Measurements from ENCODE around the gene WDR45. TPM values are rescaled to one million over a fixed set of nuclear protein-coding genes. Genes with fewer than 3 reads are reported as not detected.
A peak's percentile ranks its signal among the peaks of the same experiment; 100 is the strongest.

The WDR45 gene
- total and polyA plus RNA-seq, 2 of the 13 experiments (the other 11 are each of a cell fraction or from before 2014, with no cell fraction given), result 16.4 to 65.5 TPM

DNA sequence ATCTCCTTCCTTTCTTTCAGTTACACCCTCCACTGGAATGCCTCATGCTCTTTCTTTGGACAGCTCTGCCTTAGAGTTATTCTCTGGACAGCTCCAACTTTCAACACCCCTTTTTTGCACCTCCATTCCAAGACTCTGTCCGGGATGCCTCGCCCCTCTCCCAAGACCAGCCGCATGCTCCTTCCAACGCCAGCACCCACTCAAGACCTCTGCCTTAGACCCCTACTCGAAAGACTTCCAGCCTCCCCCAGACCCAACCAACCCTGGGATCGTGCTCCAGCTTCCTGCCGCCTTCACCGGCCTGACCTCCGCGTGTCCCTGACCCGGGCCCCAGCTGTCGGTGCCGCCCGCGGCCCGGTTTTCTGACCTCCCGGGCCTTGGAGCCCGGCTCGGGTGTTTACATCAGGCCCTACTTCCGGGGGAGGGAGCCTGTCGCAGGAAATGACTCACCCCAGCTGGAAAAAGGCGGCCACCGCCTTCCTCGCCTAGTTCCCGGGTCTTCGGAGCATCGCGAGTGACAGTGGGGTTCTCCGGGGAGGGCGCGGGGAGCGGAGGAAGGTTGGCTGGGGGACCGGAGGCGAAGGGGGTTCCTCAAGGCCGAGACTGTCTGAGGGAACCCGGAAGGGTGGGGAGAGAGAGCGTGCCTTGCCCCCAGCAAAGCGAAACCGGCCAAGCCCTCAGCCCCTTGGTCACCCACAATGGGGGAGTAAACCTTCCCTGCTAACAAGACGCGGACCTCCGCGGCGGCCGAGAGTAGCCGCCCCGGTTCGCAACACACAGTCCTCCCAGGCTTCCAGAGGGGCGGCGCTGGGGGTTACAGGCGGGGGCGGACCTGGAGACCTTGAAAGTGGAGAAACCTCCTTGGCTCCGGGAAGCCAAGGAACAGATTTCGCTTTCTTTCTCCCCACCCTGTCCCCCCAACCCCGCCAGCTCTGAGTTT is at the start of gene WDR45 (continued):
- TF ChIP-seq ATRX (CRISPR knock-in tag; IDR thresholded peaks at IDR 0.05; ENCODE audit: borderline replicate concordance) (no peak), IKZF1 (IDR thresholded peaks at IDR 0.05) (no peak), ZNF383 (CRISPR knock-in tag; IDR thresholded peaks at IDR 0.05; ENCODE audit: borderline replicate concordance) (no peak), NFE2L1 (CRISPR knock-in tag; IDR thresholded peaks at IDR 0.05; ENCODE audit: borderline replicate concordance) (no peak), SYNCRIP (IDR thresholded peaks at IDR 0.05; ENCODE audit: insufficient read depth, low read depth, low read length) (no peak), ZNF816 (CRISPR knock-in tag; IDR thresholded peaks at IDR 0.05; ENCODE audit: borderline replicate concordance) (0 out of 2 replicates have a peak, but pooled peaks have one; percentile 9), NFE2L2 (IDR thresholded peaks at IDR 0.05; ENCODE audit: low read length) (no peak), MIXL1 (CRISPR knock-in tag; IDR thresholded peaks at IDR 0.05) (0 out of 2 replicates have a peak, but pooled peaks have one; percentile 26), PHB2 (IDR thresholded peaks at IDR 0.05; ENCODE audit: partially characterized antibody) (no peak), JUNB (CRISPR knock-in tag; IDR thresholded peaks at IDR 0.05; ENCODE audit: borderline replicate concordance) (peak; percentile 70; the same call in 1 of the 2 replicates), KDM3A (CRISPR knock-in tag; IDR thresholded peaks at IDR 0.05; ENCODE audit: low read depth) (0 out of 2 replicates have a peak, but pooled peaks have one; percentile 40), CCDC6 (CRISPR knock-in tag; IDR thresholded peaks at IDR 0.05) (peak; percentile 49; the same call in 1 of the 2 replicates), RFX5 (IDR thresholded peaks at IDR 0.05; ENCODE audit: low read depth, low read length) (no peak), SRSF4 (IDR thresholded peaks at IDR 0.05; ENCODE audit: low read depth, low read length, poor library complexity, severe bottlenecking) (no peak), ZNF619 (CRISPR knock-in tag; IDR thresholded peaks at IDR 0.05) (no peak), ZNF225 (CRISPR knock-in tag; IDR thresholded peaks at IDR 0.05) (no peak), ZNF446 (CRISPR knock-in tag; IDR thresholded peaks at IDR 0.05) (no peak), PRMT3 (CRISPR knock-in tag; IDR thresholded peaks at IDR 0.05; ENCODE audit: borderline replicate concordance, low read depth) (no peak), ZNF3 (CRISPR knock-in tag; IDR thresholded peaks at IDR 0.05) (no peak), POLR2AphosphoS2 (IDR thresholded peaks at IDR 0.05; ENCODE audit: low read depth, low read length) (no peak), JARID2 (CRISPR knock-in tag; IDR thresholded peaks at IDR 0.05; ENCODE audit: insufficient replicate concordance) (no peak), U2AF1 (optimal IDR thresholded peaks at IDR 0.05; ENCODE audit: low read depth, low read length) (no peak), KLF15 (CRISPR knock-in tag; IDR thresholded peaks at IDR 0.05; ENCODE audit: borderline replicate concordance) (peak; percentile 23; the same call in 1 of the 2 replicates)
- TF ChIP-seq, protein P1, sequence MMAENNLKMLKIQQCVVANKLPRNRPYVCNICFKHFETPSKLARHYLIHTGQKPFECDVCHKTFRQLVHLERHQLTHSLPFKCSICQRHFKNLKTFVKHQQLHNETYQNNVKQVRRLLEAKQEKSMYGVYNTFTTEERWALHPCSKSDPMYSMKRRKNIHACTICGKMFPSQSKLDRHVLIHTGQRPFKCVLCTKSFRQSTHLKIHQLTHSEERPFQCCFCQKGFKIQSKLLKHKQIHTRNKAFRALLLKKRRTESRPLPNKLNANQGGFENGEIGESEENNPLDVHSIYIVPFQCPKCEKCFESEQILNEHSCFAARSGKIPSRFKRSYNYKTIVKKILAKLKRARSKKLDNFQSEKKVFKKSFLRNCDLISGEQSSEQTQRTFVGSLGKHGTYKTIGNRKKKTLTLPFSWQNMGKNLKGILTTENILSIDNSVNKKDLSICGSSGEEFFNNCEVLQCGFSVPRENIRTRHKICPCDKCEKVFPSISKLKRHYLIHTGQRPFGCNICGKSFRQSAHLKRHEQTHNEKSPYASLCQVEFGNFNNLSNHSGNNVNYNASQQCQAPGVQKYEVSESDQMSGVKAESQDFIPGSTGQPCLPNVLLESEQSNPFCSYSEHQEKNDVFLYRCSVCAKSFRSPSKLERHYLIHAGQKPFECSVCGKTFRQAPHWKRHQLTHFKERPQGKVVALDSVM (CRISPR knock-in tag; IDR thresholded peaks at IDR 0.05), result no peak
- TF ChIP-seq, protein P2, sequence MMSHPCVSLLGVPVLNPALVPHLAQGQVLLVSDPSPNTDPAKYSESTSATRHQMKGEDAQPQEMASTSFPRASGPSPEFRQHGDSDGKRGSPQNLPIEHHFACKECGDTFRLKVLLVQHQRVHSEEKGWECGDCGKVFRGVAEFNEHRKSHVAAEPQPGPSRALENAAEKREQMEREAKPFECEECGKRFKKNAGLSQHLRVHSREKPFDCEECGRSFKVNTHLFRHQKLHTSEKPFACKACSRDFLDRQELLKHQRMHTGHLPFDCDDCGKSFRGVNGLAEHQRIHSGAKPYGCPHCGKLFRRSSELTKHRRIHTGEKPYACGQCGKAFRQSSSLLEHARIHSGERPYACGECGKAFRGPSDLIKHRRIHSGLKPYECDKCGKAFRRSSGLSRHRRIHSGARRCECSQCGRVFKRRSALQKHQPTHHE (CRISPR knock-in tag; IDR thresholded peaks at IDR 0.05; ENCODE audit: borderline replicate concordance), result peak; percentile 41; the same call in 1 of the 2 replicates
- TF ChIP-seq, protein P3, sequence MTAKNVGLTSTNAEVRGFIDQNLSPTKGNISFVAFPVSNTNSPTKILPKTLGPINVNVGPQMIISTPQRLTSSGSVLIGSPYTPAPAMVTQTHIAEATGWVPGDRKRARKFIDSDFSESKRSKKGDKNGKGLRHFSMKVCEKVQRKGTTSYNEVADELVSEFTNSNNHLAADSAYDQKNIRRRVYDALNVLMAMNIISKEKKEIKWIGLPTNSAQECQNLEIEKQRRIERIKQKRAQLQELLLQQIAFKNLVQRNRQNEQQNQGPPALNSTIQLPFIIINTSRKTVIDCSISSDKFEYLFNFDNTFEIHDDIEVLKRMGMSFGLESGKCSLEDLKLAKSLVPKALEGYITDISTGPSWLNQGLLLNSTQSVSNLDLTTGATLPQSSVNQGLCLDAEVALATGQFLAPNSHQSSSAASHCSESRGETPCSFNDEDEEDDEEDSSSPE (CRISPR knock-in tag; IDR thresholded peaks at IDR 0.05), result peak; percentile 64
